Activated naive CD8-positive, alpha-beta T cell treated with anti-CD3 and anti-CD28 coated beads, Interleukin-2, amount 10 ng/mL, durations not matched to agents 7 days and 5 days (primary cell): Measurements from ENCODE around the gene ATG9B. TPM values are rescaled to one million over a fixed set of nuclear protein-coding genes. Genes with fewer than 3 reads are reported as not detected.

Experiments used
- ATAC-seq: fragments of 150-1000 bp; cut with Tn5 transposase; one replicate; pipeline ENCODE4 v1.10.0; 2021; ENCODE audit warnings: low read depth, moderate library complexity
- POLR2A ChIA-PET: fragments of 350-600 bp; sonication (Branson Sonifier 250); formaldehyde crosslinking; loops from one replicate; lab custom pipeline; 2021; ENCODE audit warnings: antibody characterized with exemption; lab: Charles Lee
- DNase-seq: peaks from one replicate; pipeline ENCODE4 v3.0.0; 2021
- H3K27ac Mint-ChIP-seq: one replicate; pipeline ENCODE4 v1.8.0; 2022; ENCODE audit warnings: mild to moderate bottlenecking, mixed read lengths
- H3K27me3 Mint-ChIP-seq: one replicate; pipeline ENCODE4 v1.8.0; 2022; ENCODE audit warnings: mild to moderate bottlenecking, moderate library complexity, mixed read lengths
- H3K36me3 Mint-ChIP-seq: one replicate; pipeline ENCODE4 v1.8.0; 2021; ENCODE audit warnings: mild to moderate bottlenecking, mixed read lengths
- H3K4me1 Mint-ChIP-seq: one replicate; pipeline ENCODE4 v1.8.0; 2021; ENCODE audit warnings: mixed read lengths
- H3K4me3 Mint-ChIP-seq: one replicate; pipeline ENCODE4 v1.8.0; 2022; ENCODE audit warnings: mild to moderate bottlenecking, moderate library complexity, mixed read lengths
- H3K9me3 Mint-ChIP-seq: one replicate; pipeline ENCODE4 v1.8.0; 2021; ENCODE audit warnings: mixed read lengths
- total RNA-seq, 2 experiments: library from RNA; stranded (reverse); gene quantifications; one replicate each; pipeline ENCODE4 v1.2.3, GENCODE V29; 2021

Gene ATG9B
- total RNA-seq, 2 experiments from 2014 or later, result 11.1 to 11.6 TPM

DNA sequence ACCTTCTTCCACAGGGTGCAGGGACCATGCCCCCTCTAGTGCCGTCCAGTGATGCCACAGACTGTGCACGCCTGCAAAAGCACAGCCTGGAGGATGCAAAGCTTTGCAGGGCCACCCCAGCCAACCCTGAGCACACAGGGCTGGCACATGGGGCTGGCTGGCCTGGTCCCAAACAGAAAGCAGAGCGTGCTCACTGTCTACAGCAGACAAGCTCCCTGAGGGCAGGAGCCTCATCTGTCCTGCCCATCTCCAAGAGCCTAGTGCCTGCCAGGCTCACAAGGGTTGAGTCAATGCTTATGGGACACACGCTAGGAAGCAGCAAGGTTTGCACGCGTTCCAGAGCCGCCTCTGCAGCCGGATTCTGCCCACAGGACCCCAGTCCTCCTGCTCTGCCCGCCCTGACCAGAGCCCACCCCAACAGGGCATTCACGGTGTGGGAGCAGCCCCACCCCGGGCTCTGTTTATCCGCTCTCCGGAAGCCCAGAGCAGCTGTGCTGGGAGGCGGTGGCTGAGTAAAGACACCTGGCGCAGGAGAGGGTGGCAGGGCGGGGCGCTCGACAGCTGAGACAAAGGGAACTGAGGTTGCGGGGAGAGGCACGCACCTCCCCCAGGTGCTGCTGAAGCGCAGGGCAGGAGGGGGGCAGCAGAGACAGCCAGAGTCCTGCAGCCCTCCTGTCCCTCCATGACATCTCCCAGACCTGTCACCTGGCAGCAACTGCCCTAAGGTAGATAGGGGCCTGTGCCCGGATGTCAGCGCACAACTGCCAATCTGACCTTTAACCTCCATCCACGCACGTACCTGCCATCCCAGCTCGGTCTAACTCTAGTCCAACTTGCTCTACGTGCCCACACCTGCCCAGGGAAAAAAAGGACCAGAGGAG lies 50.5 kb downstream of the ATG9B start:
- Mint-ChIP-seq H3K27me3 (peaks cover 30% of the 10 kb centered on the region), H3K4me3 (peak overlapping the region; percentile 78), H3K27ac (peak overlapping the region; percentile 43), H3K9me3 (no peaks in the 10 kb centered on the region), H3K4me1 (peaks cover 15% of the 10 kb centered on the region), H3K36me3 (peaks cover under 1% of the 10 kb centered on the region)
- DNase-seq (no peak), ATAC-seq (peak; percentile 5)
- POLR2A ChIA-PET, result no interaction called here

DNA sequence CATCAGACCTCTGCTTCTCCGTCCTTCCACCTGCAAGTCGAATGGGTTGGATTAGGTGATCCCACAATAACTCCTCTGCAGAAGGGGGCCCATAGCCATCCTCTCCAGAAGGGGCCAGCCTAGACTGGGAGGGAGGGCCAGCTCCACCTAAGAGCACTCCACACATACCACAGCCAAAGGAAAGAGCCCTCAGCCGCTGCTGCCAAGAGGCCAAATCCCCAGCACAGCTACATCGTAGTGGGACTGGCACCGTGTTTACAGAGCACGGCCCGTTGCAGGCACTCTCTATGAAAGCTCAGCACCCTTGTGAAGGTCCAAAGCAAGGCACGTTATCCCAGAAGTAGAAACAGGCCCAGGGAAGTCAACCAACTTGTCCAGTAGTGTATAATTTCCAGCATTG lies 51.6 kb downstream of the ATG9B start:
- Mint-ChIP-seq H3K27me3 (peaks cover 26% of the 10 kb centered on the region), H3K4me1 (peaks cover 12% of the 10 kb centered on the region), H3K4me3 (no peak overlapping the region), H3K36me3 (no peaks in the 10 kb centered on the region), H3K9me3 (no peaks in the 10 kb centered on the region), H3K27ac (no peak overlapping the region)
- ATAC-seq (no peak), DNase-seq (no peak)
- POLR2A ChIA-PET, result no interaction called here

DNA sequence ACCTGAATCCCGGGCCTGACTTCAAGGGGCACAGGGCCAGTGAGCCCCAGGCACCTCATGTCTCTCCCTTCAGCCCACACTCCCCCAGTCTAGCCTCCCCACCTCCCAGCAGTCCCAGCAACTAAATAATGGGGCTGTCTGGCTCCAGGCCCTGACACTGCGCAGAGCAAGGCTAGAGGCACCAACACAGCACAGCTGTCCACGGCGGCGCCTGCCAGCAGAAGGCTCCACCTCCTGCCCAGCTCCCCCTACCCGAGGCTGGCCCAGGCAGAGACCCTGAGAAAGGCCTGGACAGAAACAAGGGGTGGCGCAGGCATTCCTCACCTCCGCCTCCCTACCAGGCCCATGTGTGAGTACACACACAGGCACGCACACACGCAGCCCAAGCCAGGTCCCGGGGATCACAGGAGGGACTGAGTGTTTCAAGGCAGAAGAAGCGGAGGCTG lies 52.2 kb downstream of the ATG9B start:
- ATAC-seq, result no peak
- no peak overlapping the region for H3K27ac Mint-ChIP-seq
- H3K27me3 Mint-ChIP-seq, result peaks cover 24% of the 10 kb centered on the region
- H3K9me3 Mint-ChIP-seq, result no peaks in the 10 kb centered on the region
- DNase-seq, result no peak
- no peak overlapping the region for H3K4me3 Mint-ChIP-seq
- no peaks in the 10 kb centered on the region for H3K36me3 Mint-ChIP-seq
- H3K4me1 Mint-ChIP-seq, result peaks cover 8% of the 10 kb centered on the region
- POLR2A ChIA-PET, result no interaction called here

DNA sequence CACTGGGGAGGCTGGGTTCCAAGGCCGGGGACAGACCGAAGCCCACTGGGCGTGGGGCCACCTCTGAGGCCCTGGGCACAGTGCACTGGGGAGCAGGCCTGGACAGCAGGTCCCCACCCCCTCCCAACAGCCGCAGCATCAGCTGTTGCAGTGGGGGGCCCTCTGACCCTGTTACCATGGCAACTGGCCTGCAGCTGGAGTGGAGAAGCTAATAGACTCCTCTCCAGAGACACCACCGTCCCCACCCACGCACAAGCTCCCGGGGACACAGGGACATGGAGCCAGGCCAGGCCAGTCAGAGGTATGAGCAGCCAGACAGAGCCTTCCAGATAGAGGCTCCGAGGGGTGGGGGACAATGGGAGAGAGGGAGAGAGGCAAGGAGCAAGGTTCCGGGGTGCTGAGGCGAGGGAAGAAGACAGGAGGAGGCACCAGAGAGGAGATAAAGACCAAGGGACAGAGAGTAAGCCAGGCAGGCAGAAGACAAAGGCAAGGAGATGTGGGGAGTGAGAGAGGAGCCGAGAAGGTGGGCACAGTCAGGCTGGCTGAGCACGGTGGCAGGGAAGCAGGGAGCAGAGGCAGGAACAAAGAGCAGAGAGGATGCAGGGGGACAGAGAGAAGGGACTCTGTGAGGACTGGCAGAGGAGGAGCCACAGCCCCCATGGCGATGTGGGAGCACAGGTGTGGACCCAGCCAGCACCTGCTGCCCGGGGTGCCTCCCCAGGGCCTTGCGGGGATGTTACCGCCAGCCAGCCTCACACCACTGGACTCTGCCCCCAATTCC lies 52.9 kb downstream of the ATG9B start:
- DNase-seq (no peak), ATAC-seq (no peak)
- no peaks in the 10 kb centered on the region for H3K9me3 Mint-ChIP-seq
- no peak overlapping the region for H3K27ac Mint-ChIP-seq
- peaks cover 8% of the 10 kb centered on the region for H3K4me1 Mint-ChIP-seq
- H3K4me3 Mint-ChIP-seq, result no peak overlapping the region
- POLR2A ChIA-PET, result interaction anchor here (0.5 to 1.1 kb wide), 2 partner anchors 9 to 26 kb away, joined by 4 read pairs; no protein-coding TSS in a partner anchor
- peaks cover 17% of the 10 kb centered on the region for H3K27me3 Mint-ChIP-seq
- H3K36me3 Mint-ChIP-seq, result no peaks in the 10 kb centered on the region

DNA sequence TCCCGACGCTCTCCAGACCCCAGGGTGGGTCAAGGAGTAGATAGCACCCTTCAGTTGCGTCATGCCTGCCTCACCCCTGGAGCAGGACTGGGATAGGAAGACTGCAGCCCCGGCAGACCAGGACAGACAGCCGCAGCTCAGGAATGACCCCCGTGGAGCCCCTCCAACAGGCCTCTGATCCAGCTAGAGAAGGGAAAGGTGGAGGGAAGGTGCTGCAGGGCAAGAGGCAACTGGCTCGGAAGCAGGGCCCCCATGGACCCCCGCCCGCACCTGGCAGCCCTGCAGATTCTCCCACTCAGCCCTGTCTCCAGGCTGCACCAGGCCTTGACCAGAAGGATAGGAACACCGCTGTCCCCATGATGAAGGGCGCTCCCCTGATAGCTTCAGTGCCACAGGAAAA lies 53.9 kb downstream of the ATG9B start:
- H3K27ac Mint-ChIP-seq, result no peak overlapping the region

DNA sequence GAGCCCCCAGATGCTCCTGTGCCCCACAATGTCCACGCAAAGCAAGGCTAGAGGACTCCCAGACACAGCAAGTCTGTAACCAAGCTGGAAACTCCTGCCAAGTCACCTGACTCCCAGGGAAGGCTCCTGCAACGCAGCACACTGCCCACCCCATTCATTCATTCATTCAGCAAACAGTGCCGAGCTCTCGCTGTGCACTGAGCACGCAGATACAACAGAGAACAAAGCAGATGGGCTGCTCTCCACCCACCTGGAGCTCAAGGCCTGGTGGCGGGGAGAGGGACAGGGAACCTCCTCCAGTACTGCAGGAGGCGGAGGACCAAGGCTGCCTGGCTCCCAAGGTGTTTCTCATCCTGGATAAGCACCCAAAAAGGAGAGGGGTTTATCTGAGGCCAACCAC lies 54.8 kb downstream of the ATG9B start:
- Mint-ChIP-seq H3K4me3 (no peak overlapping the region), H3K9me3 (no peaks in the 10 kb centered on the region), H3K36me3 (no peaks in the 10 kb centered on the region), H3K4me1 (peaks cover 2% of the 10 kb centered on the region), H3K27me3 (peaks cover 11% of the 10 kb centered on the region), H3K27ac (no peak overlapping the region)
- POLR2A ChIA-PET, result interaction anchor here (0.8 kb wide), 1 partner anchor 59 kb away, joined by 3 read pairs; the partner anchor contains the start of gene ABCB8
- no peak for DNase-seq
- ATAC-seq, result no peak

More for the DNA sequence above, 53.9 kb downstream of the ATG9B start:
- no peak overlapping the region for H3K4me3 Mint-ChIP-seq
- no peak for DNase-seq
- peaks cover 6% of the 10 kb centered on the region for H3K4me1 Mint-ChIP-seq
- no peaks in the 10 kb centered on the region for H3K36me3 Mint-ChIP-seq
- POLR2A ChIA-PET, result interaction anchor here (1.1 kb wide), 1 partner anchor 10 kb away, joined by 4 read pairs; no protein-coding TSS in a partner anchor
- H3K27me3 Mint-ChIP-seq, result peaks cover 11% of the 10 kb centered on the region
- ATAC-seq, result no peak
- no peaks in the 10 kb centered on the region for H3K9me3 Mint-ChIP-seq

DNA sequence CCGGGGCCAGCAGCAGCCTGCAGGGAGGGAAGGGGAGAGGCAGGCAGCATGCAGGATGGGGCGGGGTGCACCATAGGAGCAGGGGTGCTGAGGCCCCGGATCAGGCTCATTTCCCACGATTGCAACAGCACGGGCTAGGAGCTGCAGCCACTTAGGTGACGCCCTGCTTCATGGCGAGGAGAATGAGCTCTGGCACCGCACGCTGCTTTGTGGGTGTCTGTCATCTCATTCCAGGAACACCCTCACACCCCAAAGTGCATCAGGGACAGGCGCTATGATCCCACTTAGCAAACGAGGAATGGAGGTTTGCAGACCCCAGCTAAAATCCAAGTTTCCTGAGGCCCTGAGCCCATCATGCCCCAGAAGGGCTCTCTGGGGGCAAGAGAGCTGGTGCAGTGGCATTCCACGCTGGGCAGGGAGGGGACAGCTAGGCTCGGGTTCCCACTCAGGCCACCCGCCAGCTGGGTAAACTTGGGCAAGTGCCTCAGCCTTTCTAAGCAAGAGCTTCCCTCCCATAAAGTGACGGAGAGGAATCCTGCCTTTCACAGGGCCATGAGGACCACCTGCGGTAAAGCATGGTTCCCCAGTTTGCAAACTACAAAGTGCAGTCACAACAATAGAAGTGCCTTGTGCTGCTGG lies 55.4 kb downstream of the ATG9B start:
- no peak overlapping the region for H3K4me3 Mint-ChIP-seq
- H3K9me3 Mint-ChIP-seq, result no peaks in the 10 kb centered on the region
- no peak overlapping the region for H3K27ac Mint-ChIP-seq
- no peaks in the 10 kb centered on the region for H3K4me1 Mint-ChIP-seq
- DNase-seq (no peak), ATAC-seq (no peak)
- POLR2A ChIA-PET, result interaction anchor here (0.8 kb wide), 1 partner anchor 59 kb away, joined by 3 read pairs; the partner anchor contains the start of gene ABCB8
- peaks cover 11% of the 10 kb centered on the region for H3K27me3 Mint-ChIP-seq
- no peaks in the 10 kb centered on the region for H3K36me3 Mint-ChIP-seq

DNA sequence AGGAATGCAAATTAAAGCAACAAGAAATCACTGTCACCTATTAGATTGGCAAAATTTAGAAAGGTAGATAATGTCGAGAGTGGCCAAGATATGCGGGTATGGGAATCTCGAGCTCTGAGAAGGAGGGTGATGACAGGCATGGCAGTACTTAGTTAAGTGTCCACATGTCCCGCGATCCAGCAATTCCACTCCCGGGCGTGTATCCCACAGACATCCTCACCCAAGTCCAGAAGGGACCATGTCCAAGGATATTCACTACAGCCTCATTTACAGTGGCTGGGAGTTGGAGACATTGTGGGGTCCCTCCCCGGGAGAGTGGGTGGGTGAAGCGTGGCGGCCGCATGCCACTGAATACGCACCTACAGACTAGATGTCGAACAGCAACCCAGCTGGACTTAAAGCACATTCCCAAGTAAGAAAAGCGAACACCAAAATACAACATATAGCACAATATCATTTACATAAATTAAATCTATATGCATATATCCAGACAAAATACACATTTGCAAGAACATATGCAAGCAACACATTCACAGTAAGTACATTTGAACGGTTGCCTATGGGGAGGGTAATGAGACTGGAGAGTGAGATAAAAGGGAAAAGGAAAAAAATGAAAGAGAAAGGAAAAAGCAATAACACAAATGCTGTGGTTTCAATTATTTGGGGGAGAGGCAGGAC lies 56.1 kb downstream of the ATG9B start:
- Mint-ChIP-seq H3K4me3 (no peak overlapping the region), H3K9me3 (no peaks in the 10 kb centered on the region)
- DNase-seq, result no peak

DNA sequence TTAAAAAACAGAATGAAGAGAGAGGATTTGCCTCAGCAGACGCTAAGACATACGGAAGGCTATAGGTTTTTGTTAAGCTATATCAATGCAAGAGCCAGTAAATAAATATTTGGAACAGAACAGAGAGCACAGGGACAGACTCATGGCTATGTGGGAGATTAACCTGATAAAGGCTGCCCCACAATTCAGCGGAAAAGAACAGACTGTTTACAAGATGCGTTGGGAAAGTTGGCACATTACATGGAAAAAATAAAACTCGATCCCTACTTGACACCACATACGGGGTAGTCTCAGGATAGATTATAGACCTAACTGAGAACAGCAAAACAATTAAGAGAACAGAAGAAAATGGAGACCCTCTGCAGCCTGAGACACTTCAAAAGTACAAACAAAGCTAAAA lies 56.9 kb downstream of the ATG9B start:
- no peak for DNase-seq
- Mint-ChIP-seq H3K27ac (no peak overlapping the region), H3K9me3 (no peaks in the 10 kb centered on the region), H3K4me3 (no peak overlapping the region), H3K27me3 (peaks cover 8% of the 10 kb centered on the region), H3K4me1 (no peaks in the 10 kb centered on the region), H3K36me3 (no peaks in the 10 kb centered on the region)
- no peak for ATAC-seq
- POLR2A ChIA-PET, result no interaction called here

More for the DNA sequence above, 56.1 kb downstream of the ATG9B start:
- POLR2A ChIA-PET, result no interaction called here
- H3K4me1 Mint-ChIP-seq, result no peaks in the 10 kb centered on the region
- H3K27me3 Mint-ChIP-seq, result peaks cover 11% of the 10 kb centered on the region
- H3K36me3 Mint-ChIP-seq, result no peaks in the 10 kb centered on the region
- no peak for ATAC-seq
- H3K27ac Mint-ChIP-seq, result no peak overlapping the region

DNA sequence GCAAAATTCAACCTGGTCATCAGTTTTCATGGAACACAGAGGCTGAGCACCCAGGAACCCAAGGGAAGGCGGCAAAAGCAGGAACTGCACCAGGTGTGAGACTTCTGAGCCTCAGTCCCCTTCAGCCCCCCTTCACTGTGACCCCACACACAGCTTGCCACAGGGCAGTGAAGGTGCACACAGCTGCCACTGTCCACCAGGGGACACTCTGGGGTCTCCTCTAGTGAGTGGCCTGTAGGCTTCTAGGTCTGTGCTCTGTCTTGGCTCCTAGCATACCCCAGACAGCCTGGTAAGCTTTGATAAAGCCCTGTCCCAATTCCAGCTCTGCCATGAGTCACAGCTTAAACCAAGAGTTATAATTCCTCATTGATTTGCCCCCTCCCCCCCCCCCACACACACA lies 58.3 kb downstream of the ATG9B start:
- H3K9me3 Mint-ChIP-seq, result no peaks in the 10 kb centered on the region
- no peak overlapping the region for H3K4me3 Mint-ChIP-seq
- H3K4me1 Mint-ChIP-seq, result no peaks in the 10 kb centered on the region
- no peak overlapping the region for H3K27ac Mint-ChIP-seq
- no peak for ATAC-seq
- DNase-seq, result no peak
- H3K27me3 Mint-ChIP-seq, result peaks cover 9% of the 10 kb centered on the region
- POLR2A ChIA-PET, result no interaction called here
- H3K36me3 Mint-ChIP-seq, result no peaks in the 10 kb centered on the region

DNA sequence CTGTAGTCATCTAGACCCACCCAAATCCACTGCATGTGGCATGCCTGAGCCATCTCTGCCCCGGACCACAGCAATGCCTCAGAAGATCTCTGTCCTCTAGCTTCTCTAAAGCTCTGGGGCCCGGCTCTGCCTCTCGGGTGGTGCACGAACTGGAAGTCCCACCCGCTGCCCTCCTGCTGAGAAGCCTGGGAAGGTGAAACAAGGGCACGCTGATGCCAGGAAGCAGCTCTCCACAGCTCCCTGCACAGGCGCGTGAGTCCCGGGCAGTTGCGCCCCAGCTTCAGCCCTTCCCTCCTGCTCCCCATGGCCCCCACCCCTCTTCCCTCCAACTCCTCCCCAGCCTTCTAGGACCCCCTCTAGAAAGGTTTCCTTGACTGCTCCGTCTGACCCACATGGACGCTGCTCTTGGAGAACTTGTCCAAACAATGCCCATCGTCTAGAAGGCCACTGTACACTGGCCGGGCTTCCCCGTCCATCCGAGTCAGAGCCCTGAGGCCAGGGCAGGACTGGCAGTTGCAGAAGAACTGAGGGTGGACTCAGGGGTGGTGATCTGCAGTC lies 58.9 kb downstream of the ATG9B start:
- peaks cover 9% of the 10 kb centered on the region for H3K27me3 Mint-ChIP-seq
- H3K36me3 Mint-ChIP-seq, result no peaks in the 10 kb centered on the region
- no peaks in the 10 kb centered on the region for H3K4me1 Mint-ChIP-seq
- DNase-seq (no peak), ATAC-seq (no peak)
- H3K9me3 Mint-ChIP-seq, result no peaks in the 10 kb centered on the region
- no peak overlapping the region for H3K4me3 Mint-ChIP-seq
- POLR2A ChIA-PET, result no interaction called here
- no peak overlapping the region for H3K27ac Mint-ChIP-seq
